Dermis blood vessel endothelial cell (primary cell): ENCODE measurements around the gene CCER1. TPM values are rescaled to one million over a fixed set of nuclear protein-coding genes. Genes with fewer than 3 reads are reported as not detected.

ENCODE experiments used
- DNase-seq: peaks from one replicate; pipeline ENCODE4 v3.0.0; 2010
- total RNA-seq: library from RNA; depleted of rRNA; stranded (reverse); fragments of >200 nt; gene quantifications from 2 replicates; pipeline ENCODE4 v1.2.3, GENCODE V29; 2014

CCER1 gene
- total RNA-seq, 1 donor from 2014 or later: not detected

- DNase-seq: no peak
Observed at GRCh38 chr12:90964616-90965015, 9.6 kb upstream of the CCER1 start.

- DNase-seq: no peak
Observed at GRCh38 chr12:90963946-90964345, 9.0 kb upstream of the CCER1 start.

GRCh38 chr12:90961154-90961553 lies 6.2 kb upstream of the CCER1 start:
- DNase-seq: no peak

DNA sequence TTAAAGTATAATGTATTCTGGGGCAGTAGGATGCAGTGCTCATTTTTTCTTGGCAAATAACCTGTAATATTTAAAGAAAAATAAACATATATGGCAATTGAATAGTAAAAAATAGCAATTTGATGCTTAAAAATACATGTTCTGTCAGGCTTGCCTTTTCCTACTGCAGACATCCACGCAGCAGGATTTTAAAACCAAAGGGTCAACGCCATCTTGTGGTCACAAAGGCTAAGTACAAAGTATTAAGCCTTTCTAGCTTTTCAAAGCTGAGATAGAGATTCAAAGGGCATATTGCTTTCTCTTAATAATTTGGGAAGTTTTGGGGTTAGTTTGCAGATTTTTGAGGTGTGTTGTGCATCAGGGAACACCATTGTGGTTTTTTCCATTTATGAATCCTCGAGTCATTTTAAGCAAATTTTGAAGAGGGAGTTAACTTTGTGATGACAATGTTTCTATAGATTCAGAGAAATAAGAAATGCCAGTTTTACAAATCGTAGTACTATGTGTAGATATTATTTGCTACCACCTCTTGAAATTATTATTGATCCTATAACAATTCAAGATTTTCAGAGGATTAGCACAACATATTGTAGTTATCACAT lies 4.7 kb upstream of the CCER1 start:
- DNase-seq: peak; percentile 70

- peak; percentile 23 for DNase-seq
Observed at GRCh38 chr12:90959032-90959431, 4.1 kb upstream of the CCER1 start.

DNA sequence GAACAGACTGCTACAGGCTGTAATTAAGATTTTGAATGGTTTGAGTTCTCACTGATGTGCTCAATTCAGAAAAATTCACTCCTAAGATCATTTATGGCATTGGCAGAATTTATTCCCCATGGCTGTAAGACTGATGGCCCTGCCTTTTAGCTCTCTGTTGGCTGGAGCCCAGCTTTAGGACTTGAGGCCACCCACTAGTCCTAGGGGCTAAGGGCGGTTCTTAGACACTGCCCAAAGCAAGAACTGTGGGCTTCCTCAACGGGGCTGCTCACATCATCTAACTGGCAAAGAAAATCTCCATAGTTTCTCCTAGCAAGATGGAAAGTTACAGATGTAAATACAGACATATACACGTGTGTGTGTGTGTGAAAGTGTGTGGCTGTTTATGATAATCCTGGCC lies 3.4 kb upstream of the CCER1 start:
- no peak for DNase-seq

- DNase-seq: no peak
Observed at GRCh38 chr12:90954428-90954827, 548 bp downstream of the CCER1 start.

DNA sequence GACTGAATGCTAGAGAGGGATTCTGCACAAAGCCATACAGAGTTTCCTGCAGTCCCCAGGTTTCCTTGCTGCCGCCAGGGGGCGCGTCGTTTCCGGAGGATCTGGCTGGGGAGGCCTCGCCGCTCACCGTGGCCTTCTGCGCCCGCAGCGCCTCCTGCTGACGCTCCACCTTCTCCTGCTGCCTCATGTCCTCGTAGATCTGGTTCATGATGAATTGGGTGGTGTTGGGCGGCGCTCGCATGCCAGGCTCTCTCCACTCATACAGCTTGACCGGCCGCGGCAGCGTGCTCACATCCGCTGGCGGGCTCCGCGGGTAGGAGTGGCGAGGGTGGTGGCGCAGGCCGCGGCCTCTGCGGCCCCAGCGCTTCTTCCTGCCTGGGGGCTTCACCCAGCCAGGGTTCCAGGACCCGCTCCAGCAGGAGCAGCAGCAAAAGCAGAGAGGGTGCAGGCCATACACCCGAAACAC lies 987 bp downstream of the CCER1 start:
- DNase-seq: no peak

DNA sequence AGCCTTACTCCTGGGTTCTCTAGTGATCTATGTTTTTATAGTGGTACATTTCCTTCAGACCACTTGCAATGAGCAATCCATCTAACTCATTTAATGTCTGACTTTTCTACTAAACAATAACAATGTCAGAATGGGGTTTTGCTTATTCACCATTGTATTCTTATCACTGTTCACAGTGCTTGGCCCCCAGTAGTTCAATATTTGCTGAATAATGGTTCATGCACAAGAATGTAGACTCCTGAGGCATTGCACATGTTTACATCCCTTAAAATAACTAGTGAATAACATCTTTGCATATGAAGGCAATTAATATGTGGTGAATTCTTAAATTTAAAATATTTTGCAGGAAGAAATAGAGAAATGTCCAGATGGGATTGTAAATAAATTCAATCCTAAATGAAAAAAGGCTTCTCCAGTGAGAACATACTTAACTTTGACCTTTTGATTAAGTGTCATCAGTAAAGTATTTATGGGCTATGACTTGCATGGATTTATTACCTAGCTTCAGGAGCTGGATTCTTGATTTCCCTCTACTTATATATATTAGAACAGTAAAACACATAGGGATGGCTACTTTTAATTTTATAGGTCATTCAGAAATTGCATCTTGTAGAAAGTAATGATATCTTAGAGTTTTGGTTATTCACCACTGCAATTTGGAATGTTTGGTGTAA lies 3.4 kb downstream of the CCER1 start:
- no peak for DNase-seq

DNA sequence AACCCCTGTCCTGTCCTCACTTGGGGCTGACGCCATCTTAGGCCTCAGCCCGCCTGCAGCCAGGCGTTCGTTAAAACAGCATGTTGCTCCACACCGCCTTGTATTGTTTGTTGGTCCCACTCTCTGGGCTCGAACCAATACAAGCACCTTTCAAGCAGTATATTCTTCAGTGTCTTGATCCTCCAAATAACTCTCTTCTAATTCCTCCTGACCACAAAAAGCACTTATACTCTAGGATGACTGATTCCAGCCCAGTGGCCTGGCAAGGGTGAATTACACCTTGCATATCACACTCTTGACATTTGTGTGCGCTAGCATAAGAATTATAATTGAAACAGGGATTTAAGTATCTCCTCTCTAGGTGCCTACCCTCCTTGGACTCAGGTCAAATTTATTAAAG lies 7.1 kb downstream of the CCER1 start:
- no peak for DNase-seq

- DNase-seq: peak; percentile 48
Observed at GRCh38 chr12:90945070-90945649, 9.8 kb downstream of the CCER1 start.

- DNase-seq: no peak
Observed at GRCh38 chr12:90943255-90943654, 11.7 kb downstream of the CCER1 start.

DNA sequence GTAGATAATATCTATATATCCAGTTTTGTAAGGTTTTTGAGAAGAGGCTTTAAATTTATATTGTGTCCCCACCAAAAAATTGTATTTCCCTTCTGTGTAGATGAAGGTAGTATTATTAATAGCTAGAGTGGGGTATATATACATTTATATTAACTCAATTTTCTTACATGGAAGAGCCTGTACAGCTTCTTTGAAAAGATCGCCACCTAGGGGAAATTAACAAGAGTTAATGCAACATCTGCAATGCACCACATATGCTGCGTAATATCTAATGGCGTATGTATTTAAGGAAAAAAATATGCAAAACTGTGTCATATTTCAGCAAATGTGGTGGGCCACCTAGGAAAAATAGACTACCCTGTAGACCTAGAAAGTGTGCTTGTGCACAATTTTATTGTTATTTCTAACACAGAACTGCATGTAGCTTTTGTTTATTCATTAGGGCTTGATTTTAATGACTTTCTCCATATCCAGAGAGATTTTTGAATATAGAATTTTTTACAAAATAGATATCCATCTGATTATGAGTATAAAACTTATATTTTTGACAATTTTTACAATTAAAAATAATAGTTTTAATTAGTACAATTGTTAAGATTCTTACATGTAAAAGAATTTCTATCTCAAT lies 14.0 kb downstream of the CCER1 start:
- peak; percentile 80 for DNase-seq

DNA sequence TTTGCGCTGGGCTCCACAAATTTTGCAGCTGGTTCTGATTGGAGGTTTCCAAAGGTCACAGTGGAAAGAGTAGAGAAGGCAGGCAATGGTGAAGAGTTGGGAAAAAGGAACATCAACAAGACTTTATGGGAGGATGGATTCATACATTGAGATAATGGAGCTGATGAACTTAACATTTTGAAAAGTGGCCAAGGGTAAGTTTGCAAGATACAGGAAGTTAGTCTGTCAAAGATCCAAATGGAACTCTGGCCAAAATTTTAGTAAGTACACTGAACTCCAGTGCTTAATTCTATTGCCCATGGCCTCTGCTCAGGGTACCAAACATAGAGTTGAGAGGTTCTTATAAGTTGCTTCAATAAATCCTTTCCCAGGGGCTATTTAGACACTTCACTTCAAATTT lies 15.6 kb downstream of the CCER1 start:
- DNase-seq: no peak

DNA sequence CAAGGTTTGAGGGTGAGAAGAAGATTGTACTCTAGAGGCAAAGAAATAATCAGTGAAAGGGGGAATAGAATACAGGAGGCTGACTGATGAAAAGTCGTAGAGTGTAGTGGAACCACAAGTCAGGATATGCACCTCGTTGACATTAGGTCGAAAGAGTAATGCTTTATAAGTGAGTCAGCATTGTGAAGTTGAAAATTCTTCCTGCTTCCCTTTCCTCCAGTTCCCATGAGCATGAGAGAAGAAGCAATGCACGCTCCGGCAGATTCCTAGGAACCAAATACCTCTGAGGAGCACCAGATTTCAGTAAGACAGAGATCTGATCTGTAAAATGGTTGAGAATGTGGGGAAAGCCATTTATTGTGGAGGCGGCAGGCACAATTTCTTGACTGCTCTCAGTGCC lies 16.5 kb downstream of the CCER1 start:
- DNase-seq: peak; percentile 76

DNA sequence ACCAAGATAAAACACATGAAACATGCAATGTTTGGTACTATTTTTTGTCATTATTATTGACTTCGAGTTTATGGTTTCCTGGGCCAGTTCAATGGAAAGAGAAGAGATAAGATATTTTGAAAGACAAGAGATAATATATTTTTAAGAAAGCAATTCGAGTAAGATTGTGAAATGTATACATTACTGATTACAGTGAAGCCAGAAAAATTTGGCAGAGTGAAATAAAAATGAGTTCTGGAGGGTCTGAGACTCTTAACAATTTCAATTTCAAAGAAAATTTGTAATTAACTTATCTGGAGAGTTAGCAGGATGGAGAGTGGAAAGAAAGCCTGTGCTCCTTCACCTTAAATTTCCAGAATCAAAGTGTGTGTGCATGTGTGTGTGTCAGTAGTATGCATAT lies 17.3 kb downstream of the CCER1 start:
- no peak for DNase-seq

DNA sequence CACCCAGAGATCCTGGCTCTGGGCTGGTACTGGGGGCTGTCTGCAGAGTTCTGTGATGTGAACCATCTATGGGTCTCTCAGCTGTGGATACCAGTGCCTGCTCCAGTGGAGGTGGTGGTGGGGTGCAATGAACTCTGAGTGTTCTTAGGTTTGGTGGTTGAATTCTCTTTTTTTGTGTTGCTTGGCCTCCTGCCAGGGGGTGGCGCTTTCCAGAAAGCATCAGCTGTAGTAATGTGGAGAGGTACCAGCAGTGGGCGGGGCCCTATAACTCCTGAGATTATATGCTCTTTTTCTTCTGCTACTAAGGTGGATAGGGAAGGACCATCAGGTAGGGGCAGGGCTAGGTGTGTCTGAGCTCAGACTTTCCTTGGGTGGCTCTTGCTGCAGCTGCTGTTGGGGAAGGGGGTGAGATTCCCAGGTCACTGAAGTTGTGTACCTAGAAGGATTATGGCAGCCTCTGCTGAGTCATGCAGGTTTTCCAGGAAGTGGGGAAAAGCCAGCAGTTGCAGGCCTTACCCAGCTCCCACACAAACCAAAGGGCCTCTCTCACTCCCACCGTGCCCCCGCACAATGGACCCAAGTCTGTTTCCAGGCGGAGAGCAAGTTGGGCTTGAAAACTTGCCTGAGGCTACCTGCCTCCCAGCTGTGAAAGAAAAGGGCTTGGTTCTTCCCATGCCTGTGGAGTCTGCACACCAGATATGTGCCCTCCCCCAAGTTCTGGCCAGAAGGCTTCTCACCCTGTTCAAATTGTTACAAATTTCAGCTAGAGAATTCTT lies 18.6 kb downstream of the CCER1 start:
- no peak for DNase-seq

GRCh38 chr12:90925562-90925961 lies 29.4 kb downstream of the CCER1 start:
- DNase-seq: no peak

- DNase-seq: no peak
Observed at GRCh38 chr12:90924406-90924805, 30.6 kb downstream of the CCER1 start.

GRCh38 chr12:90922145-90922627 lies 32.8 kb downstream of the CCER1 start:
- peak; percentile 58 for DNase-seq

GRCh38 chr12:90921536-90921935 lies 33.4 kb downstream of the CCER1 start:
- DNase-seq: no peak

GRCh38 chr12:90920222-90920621 lies 34.8 kb downstream of the CCER1 start:
- DNase-seq: no peak

DNA sequence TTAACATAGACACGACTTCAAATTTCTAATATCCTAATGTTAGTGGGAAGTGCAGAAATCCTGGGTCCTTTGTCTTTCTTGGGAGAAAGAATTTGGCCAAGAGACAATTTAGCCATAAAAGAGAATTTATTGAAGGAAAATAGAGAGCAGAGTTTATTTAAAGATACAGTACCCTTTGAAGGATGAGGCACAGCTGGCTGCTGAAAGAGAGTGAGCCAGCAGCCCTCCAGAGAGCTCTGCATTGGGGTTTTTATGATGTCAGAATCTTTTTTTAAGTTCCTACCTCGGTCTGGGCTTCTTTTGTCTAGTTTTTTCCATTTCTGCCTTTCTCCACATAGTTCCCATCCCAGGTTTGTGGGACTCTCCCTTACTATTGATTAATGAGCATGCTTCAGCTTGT lies 37.5 kb downstream of the CCER1 start:
- no peak for DNase-seq
